RWPE1 (cell line): ENCODE results near the gene THAP9.
A peak's percentile ranks its signal among the peaks of the same experiment; 100 is the strongest.

ENCODE experiments used
- CTCF ChIA-PET: fragments of 350-600 bp; sonication (Branson Sonifier 250); formaldehyde crosslinking; extraction: SDS; loops from one replicate; lab custom pipeline; 2021; lab: Yijun Ruan, JAX
- POLR2A ChIA-PET: fragments of 400-600 bp; formaldehyde crosslinking; extraction: SDS; loops from one replicate; lab custom pipeline; 2020; ENCODE audit warnings: antibody characterized with exemption; ENCODE audit not compliant: low non-redundant PET; lab: Yijun Ruan, JAX
- DNase-seq: peaks from one replicate; pipeline ENCODE4 v3.0.0; 2012; ENCODE audit warnings: low spot score
- H3K27ac ChIP-seq: fragments of 450-650 bp; 2 replicates; pipeline ENCODE4 v1.5.1; 2017
- CTCF ChIP-seq: fragments of 450-650 bp; conservative IDR thresholded peaks from 2 replicates; pipeline ENCODE4 v1.5.1; 2017; ENCODE audit warnings: low read depth, mild to moderate bottlenecking

The THAP9 gene

GRCh38 chr4:82886147-82886942 lies 14.2 kb upstream of the THAP9 start:
- POLR2A ChIA-PET, result no interaction called here
- no peak overlapping the region for H3K27ac ChIP-seq
- DNase-seq, result no peak
- TF ChIP-seq CTCF, result no peak
- CTCF ChIA-PET, result interaction anchor here (1.0 kb wide), 1 partner anchor 13 kb away, joined by 3 read pairs; no protein-coding TSS in a partner anchor

GRCh38 chr4:82889287-82889686 lies 11.2 kb upstream of the THAP9 start:
- H3K27ac ChIP-seq, result no peak overlapping the region
- no peak for TF ChIP-seq CTCF
- POLR2A ChIA-PET, result no interaction called here
- no peak for DNase-seq
- CTCF ChIA-PET, result no interaction called here

GRCh38 chr4:82890528-82890900 lies 10.0 kb upstream of the THAP9 start:
- ChIA-PET POLR2A (no interaction called here), CTCF (interaction anchor here (0.7 kb wide), 1 partner anchor 1783 kb away, joined by 3 read pairs; no protein-coding TSS in a partner anchor)
- no peak for DNase-seq
- TF ChIP-seq CTCF, result no peak
- H3K27ac ChIP-seq, result peak overlapping the region; percentile 98

GRCh38 chr4:82890901-82891706 lies 9.4 kb upstream of the THAP9 start, which contains the start of gene SEC31A:
Gene SEC31A, minus strand, starts transcription at chr4:82891153. Its CDS starts 9,217 bp downstream, at chr4:82881936.
- ChIA-PET POLR2A (no interaction called here), CTCF (no interaction called here)
- no peak for TF ChIP-seq CTCF

GRCh38 chr4:82891707-82892466 lies 8.6 kb upstream of the THAP9 start:
- ChIA-PET CTCF (no interaction called here), POLR2A (no interaction called here)
- H3K27ac ChIP-seq, result peak overlapping the region; percentile 98
- DNase-seq, result no peak
- no peak for TF ChIP-seq CTCF

More at GRCh38 chr4:82890901-82891706, 9.4 kb upstream of the THAP9 start, which contains the start of gene SEC31A:
- H3K27ac ChIP-seq, result peak within 1 kb of the TSS; percentile 98
- peak; percentile 86 for DNase-seq

- no peak overlapping the region for H3K27ac ChIP-seq
- ChIA-PET CTCF (interaction anchor here (0.6 kb wide), 1 partner anchor 293 kb away, joined by 4 read pairs; no protein-coding TSS in a partner anchor), POLR2A (no interaction called here)
- DNase-seq, result no peak
- no peak for TF ChIP-seq CTCF
Observed at GRCh38 chr4:82892467-82892802, 8.1 kb upstream of the THAP9 start.
